Mesenchymal stem cell (in vitro differentiated cells and primary cell): ENCODE measurements around the gene UNC13C.

Source experiments
- DNase-seq: peaks from one replicate; pipeline ENCODE4 v3.0.0-alpha.2; 2013
- H2AFZ ChIP-seq: one replicate; pipeline ENCODE4 v1.6.1; 2013; ENCODE audit warnings: low read depth, mild to moderate bottlenecking, control low read depth, inconsistent platforms, low read length, moderate library complexity
- H2AK5ac ChIP-seq: 2 replicates; pipeline ENCODE4 v1.6.1; 2013; ENCODE audit warnings: low read length, moderate library complexity, mild to moderate bottlenecking, inconsistent platforms; ENCODE audit not compliant: severe bottlenecking
- H2BK120ac ChIP-seq: one replicate; pipeline ENCODE4 v1.6.1; 2013; ENCODE audit warnings: low read depth, mild to moderate bottlenecking, inconsistent platforms, low read length, moderate library complexity
- H2BK12ac ChIP-seq, 2 experiments: one replicate each; pipeline ENCODE4 v1.6.1; 2013; ENCODE audit warnings: inconsistent platforms in 2 of 2, low read length in 2 of 2, mild to moderate bottlenecking in 2 of 2, moderate library complexity in 2 of 2, control low read depth in 1 of 2
- H2BK15ac ChIP-seq: one replicate; pipeline ENCODE4 v1.6.1; 2013; ENCODE audit warnings: mild to moderate bottlenecking, low read depth, inconsistent platforms; ENCODE audit not compliant: poor library complexity, severe bottlenecking
- H2BK5ac ChIP-seq: 2 replicates; pipeline ENCODE4 v1.6.1; 2013; ENCODE audit warnings: low read depth, mild to moderate bottlenecking, low read length, control low read depth, inconsistent platforms; ENCODE audit not compliant: poor library complexity, severe bottlenecking
- H3K14ac ChIP-seq, 2 experiments: one replicate each; pipeline ENCODE4 v1.6.1; 2013; ENCODE audit warnings: inconsistent platforms in 2 of 2, low read length in 2 of 2, control low read depth in 1 of 2, mild to moderate bottlenecking in 1 of 2, moderate library complexity in 1 of 2
- H3K18ac ChIP-seq, 2 experiments: one replicate each; pipeline ENCODE4 v1.6.1; 2013; ENCODE audit warnings: inconsistent platforms in 2 of 2, low read length in 2 of 2, control low read depth in 1 of 2, low read depth in 1 of 2, mild to moderate bottlenecking in 1 of 2
- H3K23ac ChIP-seq, 2 experiments: one replicate each; pipeline ENCODE4 v1.6.1; 2013; ENCODE audit warnings: inconsistent platforms in 2 of 2, low read length in 2 of 2, mild to moderate bottlenecking in 2 of 2, moderate library complexity in 2 of 2, control low read depth in 1 of 2
- H3K27ac ChIP-seq: 2 replicates; pipeline ENCODE4 v1.5.1; 2013; ENCODE audit warnings: mild to moderate bottlenecking, moderate library complexity, low read length, control low read depth, inconsistent platforms; ENCODE audit not compliant: poor library complexity, severe bottlenecking
- H3K27me3 ChIP-seq, 2 experiments: 2 replicates each; pipeline versions ENCODE4 v1.6.1 to v1.7.0; 2013; ENCODE audit warnings: low read length in 2 of 2, mild to moderate bottlenecking in 2 of 2, moderate library complexity in 2 of 2, control low read depth in 1 of 2, inconsistent platforms in 1 of 2; ENCODE audit not compliant: control insufficient read depth in 1 of 2, insufficient read depth in 1 of 2
- H3K36me3 ChIP-seq, 2 experiments: 2 replicates each; pipeline versions ENCODE4 v1.6.1 to v1.7.0; 2013; ENCODE audit warnings: low read length in 2 of 2, control low read depth in 1 of 2, inconsistent platforms in 1 of 2, low read depth in 1 of 2, mild to moderate bottlenecking in 1 of 2; ENCODE audit not compliant: insufficient read depth in 2 of 2, control insufficient read depth in 1 of 2
- H3K4ac ChIP-seq, 2 experiments: one replicate each; pipeline ENCODE4 v1.6.1; 2013; ENCODE audit warnings: inconsistent platforms in 2 of 2, low read length in 2 of 2, mild to moderate bottlenecking in 2 of 2, moderate library complexity in 2 of 2, control low read depth in 1 of 2, low read depth in 1 of 2
- H3K4me1 ChIP-seq: 2 replicates; pipeline ENCODE4 v1.6.1; 2013; ENCODE audit warnings: low read depth, low read length, control low read depth; ENCODE audit not compliant: control insufficient read depth, insufficient read depth
- H3K4me2 ChIP-seq: 2 replicates; pipeline ENCODE4 v1.6.1; 2013; ENCODE audit warnings: low read length, mild to moderate bottlenecking, inconsistent platforms; ENCODE audit not compliant: poor library complexity, severe bottlenecking
- H3K4me3 ChIP-seq, 2 experiments: 2 replicates each; pipeline versions ENCODE4 v1.5.1 to v1.7.0; 2013; ENCODE audit warnings: low read length in 2 of 2, mild to moderate bottlenecking in 2 of 2, control low read depth in 1 of 2, low read depth in 1 of 2; ENCODE audit not compliant: insufficient read depth in 1 of 2
- H3K79me1 ChIP-seq: replicated peaks from 2 replicates; pipeline ENCODE4 v1.6.1; 2013; ENCODE audit warnings: mild to moderate bottlenecking, control low read depth, low read length, inconsistent platforms; ENCODE audit not compliant: poor library complexity, severe bottlenecking
- H3K9ac ChIP-seq: 2 replicates; pipeline ENCODE4 v1.7.0; 2013; ENCODE audit warnings: mild to moderate bottlenecking, low read length, moderate library complexity
- H3K9me3 ChIP-seq: 2 replicates; pipeline ENCODE4 v1.7.0; 2013; ENCODE audit warnings: mild to moderate bottlenecking, low read length; ENCODE audit not compliant: control insufficient read depth
- H4K8ac ChIP-seq: one replicate; pipeline ENCODE4 v1.6.1; 2013; ENCODE audit warnings: inconsistent platforms, mild to moderate bottlenecking, low read length, moderate library complexity
- H4K91ac ChIP-seq: one replicate; pipeline ENCODE4 v1.6.1; 2013; ENCODE audit warnings: mild to moderate bottlenecking, low read length, inconsistent platforms
- WGBS: methylation state at CpG from one replicate; pipeline ENCODE4 v1.1.7; 2013; ENCODE audit warnings: mixed read lengths; 5-methylcytosine and 5-hydroxymethylcytosine counted together

The UNC13C gene

GRCh38 chr15:54345827-54346226, 367.6 kb downstream of the UNC13C start:
- H2AK5ac ChIP-seq = no peak overlapping the region
- 85% methylated on average over 3 of the region's 7 CpGs for WGBS
- no peak overlapping the region for H3K4ac ChIP-seq
- H3K4me3 ChIP-seq = no peak overlapping the region
- H2BK12ac ChIP-seq = no peak overlapping the region
- H3K4me1 ChIP-seq = no peaks in the 10 kb centered on the region
- no peak overlapping the region for H3K27ac ChIP-seq
- H2BK120ac ChIP-seq = no peak overlapping the region
- H4K8ac ChIP-seq = no peak overlapping the region
- H3K36me3 ChIP-seq = no peaks in the 10 kb centered on the region
- no peak overlapping the region for H4K91ac ChIP-seq
- DNase-seq = no peak
- no peak overlapping the region for H3K14ac ChIP-seq
- no peak overlapping the region for H3K9ac ChIP-seq
- H3K23ac ChIP-seq = no peak overlapping the region
- no peaks in the 10 kb centered on the region for H3K27me3 ChIP-seq
- H3K18ac ChIP-seq = no peak overlapping the region
- no peak overlapping the region for H2AFZ ChIP-seq
- no peaks in the 10 kb centered on the region for H3K79me1 ChIP-seq
- no peak overlapping the region for H2BK15ac ChIP-seq
- H3K9me3 ChIP-seq = peaks cover 4% of the 10 kb centered on the region
- H3K4me2 ChIP-seq = no peak overlapping the region
- H2BK5ac ChIP-seq = no peak overlapping the region

DNA sequence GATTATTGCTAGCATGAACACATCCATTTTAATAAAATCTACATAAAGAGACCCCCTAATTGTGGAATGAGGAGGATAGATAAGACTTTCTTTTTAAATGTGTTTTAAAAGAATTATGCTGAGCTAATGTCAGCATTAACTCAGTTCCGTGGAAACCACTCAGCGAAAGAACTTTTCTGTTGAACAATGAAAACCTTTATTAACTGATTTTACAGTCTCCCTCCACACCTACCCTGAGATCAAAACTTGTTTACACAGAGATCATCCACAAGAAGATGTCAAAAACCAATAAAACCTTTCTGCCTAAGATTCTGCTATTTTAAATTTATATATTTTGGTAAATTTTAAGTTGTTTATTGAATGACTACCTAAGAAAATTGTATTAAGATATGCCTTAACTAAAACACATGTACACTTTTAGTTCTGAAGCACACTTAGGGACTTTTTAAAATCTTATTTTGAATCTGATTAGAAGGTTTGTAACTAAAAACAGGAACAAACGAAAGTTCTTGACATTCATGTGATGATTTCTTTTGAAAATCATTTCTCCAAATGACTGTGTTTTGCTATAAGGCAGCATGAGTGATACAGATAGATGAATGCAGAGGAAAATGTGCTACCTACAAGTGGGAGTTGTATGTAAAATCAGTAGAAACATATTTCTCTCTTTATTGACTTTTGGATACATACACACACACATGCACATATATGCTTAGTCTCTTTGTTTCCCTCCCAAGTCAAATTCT, 369.0 kb downstream of the UNC13C start:
- Histone ChIP-seq H3K4ac (no peak overlapping the region), H4K8ac (no peak overlapping the region), H3K4me1 (no peaks in the 10 kb centered on the region), H2AK5ac (no peak overlapping the region), H3K9ac (no peak overlapping the region), H3K23ac (no peak overlapping the region), H3K79me1 (no peaks in the 10 kb centered on the region), H2BK15ac (no peak overlapping the region), H2BK12ac (no peak overlapping the region), H3K14ac (no peak overlapping the region), H3K4me2 (no peak overlapping the region), H3K9me3 (peaks cover 4% of the 10 kb centered on the region), H2BK120ac (no peak overlapping the region), H3K18ac (no peak overlapping the region), H2AFZ (no peak overlapping the region), H2BK5ac (no peak overlapping the region), H3K4me3 (no peak overlapping the region), H4K91ac (no peak overlapping the region), H3K27me3 (no peaks in the 10 kb centered on the region), H3K36me3 (no peaks in the 10 kb centered on the region), H3K27ac (no peak overlapping the region)
- DNase-seq = no peak
- 71% methylated on average over 3 of the region's 3 CpGs for whole genome bisulfite sequencing

DNA sequence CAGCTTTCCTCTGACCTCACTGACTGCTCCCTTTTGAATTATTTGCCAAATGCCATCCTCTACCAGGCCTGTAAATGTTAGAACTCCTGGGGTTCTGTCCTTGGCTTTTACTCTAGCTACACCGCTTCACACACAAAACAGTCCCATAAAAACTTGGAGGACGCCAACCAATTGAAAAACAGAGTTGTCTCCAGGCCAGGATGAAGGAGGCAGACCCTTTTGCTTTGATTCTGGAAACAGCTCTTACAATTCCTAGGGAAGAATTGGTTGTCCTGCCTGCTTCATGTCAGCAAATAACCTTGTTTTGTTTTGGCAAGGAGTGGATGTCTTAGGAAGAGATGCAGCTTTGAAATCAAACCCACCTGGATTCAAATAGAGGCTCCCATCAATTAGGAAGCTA, 375.5 kb downstream of the UNC13C start:
- no peaks in the 10 kb centered on the region for H3K27me3 ChIP-seq
- H2BK5ac ChIP-seq = no peak overlapping the region
- no peaks in the 10 kb centered on the region for H3K4me1 ChIP-seq
- no peak for DNase-seq
- H3K27ac ChIP-seq = no peak overlapping the region
- H2BK15ac ChIP-seq = no peak overlapping the region
- no peak overlapping the region for H3K9ac ChIP-seq
- no peaks in the 10 kb centered on the region for H3K79me1 ChIP-seq
- 61% methylated on average over 2 of the region's 2 CpGs for WGBS
- H3K14ac ChIP-seq = no peak overlapping the region
- no peak overlapping the region for H3K4me3 ChIP-seq
- no peak overlapping the region for H3K4me2 ChIP-seq
- H2AK5ac ChIP-seq = no peak overlapping the region
- H3K4ac ChIP-seq = no peak overlapping the region
- H3K18ac ChIP-seq = no peak overlapping the region
- H3K36me3 ChIP-seq = no peaks in the 10 kb centered on the region
- no peak overlapping the region for H2BK120ac ChIP-seq
- H2BK12ac ChIP-seq = no peak overlapping the region
- no peak overlapping the region for H4K91ac ChIP-seq
- peaks cover 14% of the 10 kb centered on the region for H3K9me3 ChIP-seq
- no peak overlapping the region for H2AFZ ChIP-seq
- H3K23ac ChIP-seq = no peak overlapping the region
- H4K8ac ChIP-seq = no peak overlapping the region

- Histone ChIP-seq H3K23ac (no peak overlapping the region), H2BK12ac (no peak overlapping the region), H2BK5ac (no peak overlapping the region), H2AFZ (no peak overlapping the region), H2BK120ac (no peak overlapping the region), H3K9ac (no peak overlapping the region), H3K36me3 (no peaks in the 10 kb centered on the region), H3K18ac (no peak overlapping the region), H3K14ac (no peak overlapping the region), H2AK5ac (no peak overlapping the region), H4K8ac (no peak overlapping the region), H3K4ac (no peak overlapping the region), H4K91ac (no peak overlapping the region), H3K9me3 (peaks cover 13% of the 10 kb centered on the region), H3K4me3 (no peak overlapping the region), H3K4me1 (no peaks in the 10 kb centered on the region), H3K27me3 (no peaks in the 10 kb centered on the region), H3K79me1 (no peaks in the 10 kb centered on the region), H2BK15ac (no peak overlapping the region), H3K27ac (no peak overlapping the region), H3K4me2 (no peak overlapping the region)
- WGBS = no CpG with 5 or more reads among the region's 1 CpG
- no peak for DNase-seq
These were observed 376.1 kb downstream of the UNC13C start for GRCh38 chr15:54354341-54354740.
